GM23248 (cell line): Measurements from ENCODE around the gene EPHA3.

Experiments
- EZH2 ChIP-seq: fragments of 200-600 bp; sonication (generic); IDR thresholded peaks from 2 replicates; pipeline ENCODE4 v1.6.1; 2018; ENCODE audit warnings: antibody characterized with exemption, mild to moderate bottlenecking; ENCODE audit not compliant: insufficient read depth, poor library complexity, severe bottlenecking
- EZH2phosphoT487 ChIP-seq: fragments of 200-600 bp; sonication (generic); IDR thresholded peaks from 2 replicates; pipeline ENCODE4 v1.6.1; 2018; ENCODE audit warnings: antibody characterized with exemption, moderate library complexity, mild to moderate bottlenecking, low read depth; ENCODE audit not compliant: insufficient read depth

DNA sequence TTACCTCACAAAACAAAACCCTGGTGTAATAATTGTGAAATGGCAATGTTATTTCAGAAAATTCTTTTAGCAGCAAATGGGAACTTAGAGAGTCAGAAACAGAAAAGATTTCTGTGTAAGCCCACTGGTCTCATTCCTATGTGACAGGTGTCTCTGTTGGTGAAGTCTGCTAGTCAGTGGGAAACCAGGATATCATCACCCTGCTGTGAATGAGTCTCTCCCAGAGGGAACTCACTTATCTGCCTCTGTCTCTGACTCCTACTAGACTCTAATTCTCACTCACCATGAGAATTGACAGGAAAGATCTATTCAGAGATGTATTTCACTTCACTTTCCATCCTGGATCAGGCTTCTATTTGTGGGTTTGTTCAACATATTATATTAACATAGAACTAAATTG lies 266.0 kb downstream of the EPHA3 start:
- TF ChIP-seq EZH2 (no peak), EZH2phosphoT487 (no peak)
